Astrocyte of the spinal cord (primary cell): ENCODE data around the gene TOR3A.

Experiments
- DNase-seq: peaks from one replicate; pipeline ENCODE4 v3.0.0; 2011; ENCODE audit warnings: low read depth, low spot score
- H3K4me3 ChIP-seq: 2 replicates; pipeline ENCODE4 v1.5.1; 2011; ENCODE audit warnings: low read depth, mild to moderate bottlenecking, low read length, moderate library complexity
- CTCF ChIP-seq: IDR thresholded peaks from 2 replicates; pipeline ENCODE4 v1.5.1; 2012; ENCODE audit warnings: low read depth, mild to moderate bottlenecking, low read length, inconsistent platforms
- in situ Hi-C: cut with HindIII; loops from 2 replicates; pipeline ENCODE4 v1.10.0; 2017; ENCODE audit warnings: low sequenced_read_pairs

Gene TOR3A

GRCh38 chr1:179077396-179077795, 4.5 kb upstream of the TOR3A start:
- DNase-seq, result peak; percentile 27
- in situ Hi-C loops, result no loop called here
- TF ChIP-seq CTCF, result no peak
- no peak overlapping the region for H3K4me3 ChIP-seq

GRCh38 chr1:179079113-179079761, 2.6 kb upstream of the TOR3A start:
- peak; percentile 79 for TF ChIP-seq CTCF
- H3K4me3 ChIP-seq, result no peak overlapping the region
- in situ Hi-C loops, result no loop called here
- peak; percentile 78 for DNase-seq

GRCh38 chr1:179080866-179081686, 794 bp upstream of the TOR3A start:
- TF ChIP-seq CTCF, result no peak
- peak overlapping the region; percentile 81 for H3K4me3 ChIP-seq
- no peak for DNase-seq
- in situ Hi-C loops, result no loop called here

GRCh38 chr1:179082333-179082998, 596 bp downstream of the TOR3A start:
- peak overlapping the region; percentile 81 for H3K4me3 ChIP-seq
- in situ Hi-C loops, result no loop called here
- TF ChIP-seq CTCF, result no peak
- peak; percentile 16 for DNase-seq

- TF ChIP-seq CTCF, result no peak
- no peak for DNase-seq
- H3K4me3 ChIP-seq, result peak overlapping the region; percentile 81
- in situ Hi-C loops, result no loop called here
These were observed 1.1 kb downstream of the TOR3A start for GRCh38 chr1:179082999-179083335.

- H3K4me3 ChIP-seq, result no peak overlapping the region
- in situ Hi-C loops, result no loop called here
- no peak for TF ChIP-seq CTCF
- no peak for DNase-seq
These were observed 1.7 kb downstream of the TOR3A start for GRCh38 chr1:179083533-179083932.
